PC-3 (cell line): ENCODE results near the gene PITPNM2.

Experiments used
- CTCF ChIP-seq: fragments of 300-600 bp; sonication (generic); conservative IDR thresholded peaks from 2 replicates; pipeline ENCODE4 v1.5.1; 2017; ENCODE audit warnings: antibody characterized with exemption, low read depth, mild to moderate bottlenecking, low read length
- EZH2phosphoT487 ChIP-seq: fragments of 300-600 bp; sonication (generic); IDR thresholded peaks from 2 replicates; pipeline ENCODE4 v1.6.1; 2018; ENCODE audit warnings: mild to moderate bottlenecking, antibody characterized with exemption, low read length, borderline replicate concordance

DNA sequence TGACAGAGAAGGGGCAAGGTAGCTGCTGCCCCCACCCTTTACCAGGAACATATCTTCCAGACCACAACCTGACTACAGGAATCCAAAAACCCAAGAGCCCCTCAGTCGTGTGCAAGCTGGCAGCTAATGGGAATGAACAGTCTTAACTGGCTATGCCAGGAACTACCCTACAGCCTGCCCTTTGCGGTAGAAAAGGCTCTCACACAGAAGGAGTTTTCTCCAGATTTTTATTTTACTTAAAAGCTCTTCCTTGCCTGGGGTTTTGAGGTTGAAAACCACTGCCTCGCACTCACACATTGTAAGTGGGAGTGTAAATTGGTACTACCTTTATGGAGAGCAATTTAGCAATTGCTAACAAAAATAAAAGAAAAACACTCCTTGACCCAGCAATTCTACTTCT is 28.3 kb downstream of the PITPNM2 start:
- no peak for TF ChIP-seq CTCF
- TF ChIP-seq EZH2phosphoT487, result no peak
